Effector memory CD4-positive, alpha-beta T cell (primary cell): ENCODE results near the gene CASP5.
"Not testable (repeated sequence)": the region's sequence is repeated elsewhere in the genome, so short reads cannot be mapped to it uniquely, and the experiment has no call there.

ENCODE experiments used
- DNase-seq, 3 donors: peaks; one replicate each; pipeline ENCODE4 v3.0.0-alpha.2; 2020
- H3K27ac ChIP-seq: 2 replicates; pipeline ENCODE4 v1.7.0; 2013; ENCODE audit warnings: mild to moderate bottlenecking, low read length, moderate library complexity; ENCODE audit not compliant: insufficient read depth, poor library complexity, severe bottlenecking
- H3K27me3 ChIP-seq: replicated peaks from 2 replicates; pipeline ENCODE4 v1.7.0; 2013; ENCODE audit warnings: mild to moderate bottlenecking, low read length; ENCODE audit not compliant: insufficient read depth, control insufficient read depth, poor library complexity, severe bottlenecking
- H3K36me3 ChIP-seq: 2 replicates; pipeline ENCODE4 v1.7.0; 2013; ENCODE audit warnings: mild to moderate bottlenecking, low read length, moderate library complexity; ENCODE audit not compliant: control insufficient read depth, insufficient read depth
- H3K4me1 ChIP-seq: 2 replicates; pipeline ENCODE4 v1.7.0; 2013; ENCODE audit warnings: low read length, mild to moderate bottlenecking; ENCODE audit not compliant: control insufficient read depth, insufficient read depth, poor library complexity, severe bottlenecking
- H3K4me3 ChIP-seq: 2 replicates; pipeline ENCODE4 v1.7.0; 2013; ENCODE audit warnings: low read length, low read depth, mild to moderate bottlenecking; ENCODE audit not compliant: insufficient read depth, poor library complexity, severe bottlenecking
- H3K9me3 ChIP-seq: 2 replicates; pipeline ENCODE4 v1.7.0; 2013; ENCODE audit warnings: mild to moderate bottlenecking, low read length, moderate library complexity; ENCODE audit not compliant: control insufficient read depth
- total RNA-seq, 3 donors: gene quantifications; one replicate each; lab custom pipeline; 2026; lab: John Stamatoyannopoulos, UW

CASP5 gene
- total RNA-seq, result 0 to 0.09 (median 0) reads per million in 3 donors

- DNase-seq, result no peak
- Histone ChIP-seq H3K27me3 (no peaks in the 10 kb centered on the region), H3K27ac (no peak within 1 kb of the TSS), H3K4me3 (no peak within 1 kb of the TSS), H3K4me1 (no peaks in the 10 kb centered on the region), H3K36me3 (peaks cover 25% of the 10 kb centered on the region), H3K9me3 (no peaks in the 10 kb centered on the region)
Observed at GRCh38 chr11:105023003-105023402, at the start of gene CASP5. Gene CASP5 (minus strand): TSS chr11:105023168. CDS start chr11:105023136, 32 bp downstream.

- H3K4me3 ChIP-seq, H3K36me3 ChIP-seq, DNase-seq, H3K27me3 ChIP-seq, H3K4me1 ChIP-seq, H3K9me3 ChIP-seq, H3K27ac ChIP-seq: not testable (repeated sequence)
Observed at GRCh38 chr11:105072080-105072479, 49.1 kb upstream of the CASP5 start.

GRCh38 chr11:105071089-105071732 is 48.2 kb upstream of the CASP5 start:
- peak in 1 of 3 donors; percentile 5 for DNase-seq
- Histone ChIP-seq H3K27ac (peak overlapping the region; percentile 65), H3K36me3 (no peaks in the 10 kb centered on the region)

GRCh38 chr11:105070306-105070705 is 47.3 kb upstream of the CASP5 start:
- Histone ChIP-seq H3K4me1 (peaks cover 8% of the 10 kb centered on the region), H3K27ac (peak overlapping the region; percentile 65)

More at GRCh38 chr11:105071089-105071732, 48.2 kb upstream of the CASP5 start:
- peaks cover 8% of the 10 kb centered on the region for H3K4me1 ChIP-seq
- H3K9me3 ChIP-seq, result no peaks in the 10 kb centered on the region
- peak overlapping the region; percentile 27 for H3K4me3 ChIP-seq
- H3K27me3 ChIP-seq, result no peaks in the 10 kb centered on the region

GRCh38 chr11:105069749-105070148 is 46.8 kb upstream of the CASP5 start:
- H3K27ac ChIP-seq, H3K27me3 ChIP-seq, H3K9me3 ChIP-seq, H3K36me3 ChIP-seq, DNase-seq, H3K4me1 ChIP-seq: not testable (repeated sequence)
- peak overlapping the region; percentile 27 for H3K4me3 ChIP-seq

More at GRCh38 chr11:105070306-105070705, 47.3 kb upstream of the CASP5 start:
- DNase-seq, result no peak
- H3K4me3 ChIP-seq, result peak overlapping the region; percentile 27
- no peaks in the 10 kb centered on the region for H3K27me3 ChIP-seq
- H3K9me3 ChIP-seq, result no peaks in the 10 kb centered on the region
- no peaks in the 10 kb centered on the region for H3K36me3 ChIP-seq

- H3K36me3 ChIP-seq, H3K4me3 ChIP-seq, H3K4me1 ChIP-seq, DNase-seq, H3K27me3 ChIP-seq, H3K27ac ChIP-seq, H3K9me3 ChIP-seq: not testable (repeated sequence)
Observed at GRCh38 chr11:105063245-105063941, 40.4 kb upstream of the CASP5 start.

GRCh38 chr11:105057432-105057831 is 34.5 kb upstream of the CASP5 start:
- Histone ChIP-seq H3K36me3 (no peaks in the 10 kb centered on the region), H3K4me3 (no peak overlapping the region), H3K27ac (no peak overlapping the region), H3K4me1 (no peaks in the 10 kb centered on the region), H3K9me3 (no peaks in the 10 kb centered on the region), H3K27me3 (no peaks in the 10 kb centered on the region)
- DNase-seq, result no peak

GRCh38 chr11:105056446-105056845 is 33.5 kb upstream of the CASP5 start:
- H3K4me3 ChIP-seq, result no peak overlapping the region
- no peaks in the 10 kb centered on the region for H3K36me3 ChIP-seq
- no peaks in the 10 kb centered on the region for H3K27me3 ChIP-seq
- H3K27ac ChIP-seq, result no peak overlapping the region
- no peaks in the 10 kb centered on the region for H3K9me3 ChIP-seq
- no peaks in the 10 kb centered on the region for H3K4me1 ChIP-seq
- DNase-seq, result no peak

GRCh38 chr11:105054723-105055493 is 31.9 kb upstream of the CASP5 start:
- no peaks in the 10 kb centered on the region for H3K9me3 ChIP-seq
- H3K27ac ChIP-seq, result no peak overlapping the region
- H3K4me1 ChIP-seq, result no peaks in the 10 kb centered on the region
- no peaks in the 10 kb centered on the region for H3K36me3 ChIP-seq
- H3K27me3 ChIP-seq, result no peaks in the 10 kb centered on the region
- no peak overlapping the region for H3K4me3 ChIP-seq
- no peak for DNase-seq

- DNase-seq, result no peak
- H3K27me3 ChIP-seq, result no peaks in the 10 kb centered on the region
- H3K4me1 ChIP-seq, result no peaks in the 10 kb centered on the region
- no peak overlapping the region for H3K27ac ChIP-seq
- no peak overlapping the region for H3K4me3 ChIP-seq
- H3K36me3 ChIP-seq, result no peaks in the 10 kb centered on the region
- no peaks in the 10 kb centered on the region for H3K9me3 ChIP-seq
Observed at GRCh38 chr11:105052487-105052886, 29.5 kb upstream of the CASP5 start.
